Esophagus (tissue), 2 donors: ENCODE measurements around the gene PROK1. TPM values are rescaled to one million over a fixed set of nuclear protein-coding genes. Genes with fewer than 3 reads are reported as not detected.
"Not testable (repeated sequence)": the region's sequence is repeated elsewhere in the genome, so short reads cannot be mapped to it uniquely, and the experiment has no call there.

Source experiments
- H3K27ac ChIP-seq, 2 donors: one replicate each; pipeline ENCODE4 v1.5.1; 2013; ENCODE audit warnings: low read depth in 2 of 2, mild to moderate bottlenecking in 2 of 2, inconsistent platforms in 1 of 2, low read length in 1 of 2, moderate library complexity in 1 of 2
- H3K27me3 ChIP-seq, 2 donors: one replicate each; pipeline ENCODE4 v1.6.1; 2013; ENCODE audit warnings: low read length in 2 of 2, control low read depth in 1 of 2, mild to moderate bottlenecking in 1 of 2; ENCODE audit not compliant: insufficient read depth in 2 of 2, control insufficient read depth in 1 of 2
- H3K36me3 ChIP-seq, 2 donors: one replicate each; pipeline ENCODE4 v1.6.1; 2013; ENCODE audit warnings: low read length in 1 of 2; ENCODE audit not compliant: control insufficient read depth in 2 of 2, insufficient read depth in 2 of 2
- H3K4me1 ChIP-seq, 2 donors: one replicate each; pipeline ENCODE4 v1.6.1; 2013; ENCODE audit warnings: low read length in 1 of 2; ENCODE audit not compliant: control insufficient read depth in 2 of 2, insufficient read depth in 2 of 2
- H3K4me3 ChIP-seq, 2 donors: one replicate each; pipeline ENCODE4 v1.5.1; 2013; ENCODE audit warnings: low read length in 2 of 2, mild to moderate bottlenecking in 2 of 2, low read depth in 1 of 2, moderate library complexity in 1 of 2
- H3K9me3 ChIP-seq, 2 donors: one replicate each; pipeline ENCODE4 v1.6.1; 2013; ENCODE audit warnings: mild to moderate bottlenecking in 2 of 2, low read depth in 1 of 2, low read length in 1 of 2, moderate library complexity in 1 of 2; ENCODE audit not compliant: control insufficient read depth in 2 of 2, insufficient read depth in 1 of 2
- WGBS, 2 donors: extraction: QIAGEN DNeasy Blood & Tissue Kit; methylation state at CpG; one replicate each; pipeline ENCODE4 v1.1.7; 2013; 5-methylcytosine and 5-hydroxymethylcytosine counted together
- polyA plus RNA-seq, 2 donors: library from polyadenylated mRNA; stranded (reverse); fragments of 200-250 nt; gene quantifications; one replicate each; pipeline ENCODE4 v1.2.3, GENCODE V29; 2013
- donor health status: healthy with polysubstance abuse.
- donor health status: Bipolar disorder and iron deficiency.

PROK1 gene
- polyA plus RNA-seq, 2 donors: 0.10 to 0.53 TPM

- not testable (repeated sequence) for H3K27me3 ChIP-seq, H3K36me3 ChIP-seq, H3K9me3 ChIP-seq, H3K4me1 ChIP-seq, H3K4me3 ChIP-seq, H3K27ac ChIP-seq
- 82 to 85% methylated on average over 1 of the region's 1 CpG for WGBS, 2 donors
Observed at GRCh38 chr1:110413045-110413444, 37.9 kb upstream of the PROK1 start.

DNA sequence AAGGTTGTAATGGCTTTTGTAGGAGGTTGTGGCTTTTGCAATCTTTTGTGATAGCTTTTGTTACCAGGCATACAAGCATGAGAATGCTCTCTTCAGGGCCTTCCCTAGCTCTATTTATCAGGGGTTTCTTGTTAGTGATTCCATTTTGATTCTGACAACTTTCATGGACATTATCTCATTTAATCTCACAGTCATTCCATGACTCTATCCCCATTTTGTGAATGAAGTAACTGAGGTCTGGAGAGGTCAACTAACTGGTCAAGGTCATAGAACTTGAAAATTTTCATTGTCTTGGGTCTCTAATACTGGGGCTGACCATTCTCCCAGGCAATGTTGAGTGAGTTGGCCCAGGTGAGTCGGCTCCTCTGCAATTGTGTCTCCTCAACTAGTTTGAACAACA is 32.2 kb upstream of the PROK1 start:
- H3K4me1 ChIP-seq: no peaks in the 10 kb centered on the region
- no peak overlapping the region for H3K27ac ChIP-seq
- WGBS, 2 donors: 90 to 91% methylated on average over 1 of the region's 1 CpG
- no peak overlapping the region for H3K4me3 ChIP-seq
- no peaks in the 10 kb centered on the region for H3K36me3 ChIP-seq
- peaks cover 0 to 3% of the 10 kb centered on the region in 2 donors for H3K27me3 ChIP-seq
- no peaks in the 10 kb centered on the region for H3K9me3 ChIP-seq

DNA sequence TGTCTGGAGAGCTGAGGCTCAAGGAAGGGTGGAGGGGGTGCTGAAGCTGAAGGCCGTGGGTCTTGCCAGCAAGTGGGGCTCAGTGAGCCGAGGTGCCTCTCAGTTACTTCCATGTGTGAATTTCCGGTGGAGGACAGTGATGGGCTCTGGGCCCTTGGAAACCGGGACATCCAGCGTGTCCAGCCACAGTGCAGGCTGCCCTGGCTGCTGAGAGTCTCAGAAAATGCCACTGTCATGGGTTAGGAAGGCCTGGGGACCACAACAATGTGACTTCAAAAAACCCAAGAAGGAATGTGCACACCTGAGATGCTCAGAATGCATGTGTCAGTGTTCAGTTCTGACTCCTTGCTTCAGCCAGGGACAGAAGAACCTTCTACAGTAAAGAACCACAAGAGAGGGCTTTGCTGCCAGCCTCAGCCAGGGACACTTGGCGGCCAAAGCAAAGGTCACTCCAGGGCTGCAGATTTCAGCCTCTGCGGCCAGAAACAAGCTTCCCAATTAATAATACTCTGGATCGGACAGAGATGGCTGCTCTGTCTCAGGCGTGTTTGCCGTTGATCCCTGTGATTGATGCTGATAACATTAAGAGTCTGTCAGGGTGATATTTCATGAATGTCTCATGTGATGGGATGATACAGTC is 30.8 kb upstream of the PROK1 start:
- no peak overlapping the region for H3K4me3 ChIP-seq
- WGBS, 2 donors: 85 to 88% methylated on average over 10 of the region's 10 CpGs
- no peaks in the 10 kb centered on the region for H3K36me3 ChIP-seq
- H3K9me3 ChIP-seq: no peaks in the 10 kb centered on the region
- peaks cover 0 to 3% of the 10 kb centered on the region in 2 donors for H3K27me3 ChIP-seq
- H3K4me1 ChIP-seq: no peaks in the 10 kb centered on the region
- no peak overlapping the region for H3K27ac ChIP-seq

GRCh38 chr1:110420874-110421793 is 29.8 kb upstream of the PROK1 start:
- Histone ChIP-seq H3K9me3 (no peaks in the 10 kb centered on the region), H3K27me3 (peaks cover 0 to 3% of the 10 kb centered on the region in 2 donors), H3K36me3 (no peaks in the 10 kb centered on the region), H3K27ac (no peak overlapping the region), H3K4me1 (peaks cover 0 to 3% of the 10 kb centered on the region in 2 donors), H3K4me3 (no peak overlapping the region)
- WGBS, 2 donors: 57 to 58% methylated on average over 2 of the region's 2 CpGs

DNA sequence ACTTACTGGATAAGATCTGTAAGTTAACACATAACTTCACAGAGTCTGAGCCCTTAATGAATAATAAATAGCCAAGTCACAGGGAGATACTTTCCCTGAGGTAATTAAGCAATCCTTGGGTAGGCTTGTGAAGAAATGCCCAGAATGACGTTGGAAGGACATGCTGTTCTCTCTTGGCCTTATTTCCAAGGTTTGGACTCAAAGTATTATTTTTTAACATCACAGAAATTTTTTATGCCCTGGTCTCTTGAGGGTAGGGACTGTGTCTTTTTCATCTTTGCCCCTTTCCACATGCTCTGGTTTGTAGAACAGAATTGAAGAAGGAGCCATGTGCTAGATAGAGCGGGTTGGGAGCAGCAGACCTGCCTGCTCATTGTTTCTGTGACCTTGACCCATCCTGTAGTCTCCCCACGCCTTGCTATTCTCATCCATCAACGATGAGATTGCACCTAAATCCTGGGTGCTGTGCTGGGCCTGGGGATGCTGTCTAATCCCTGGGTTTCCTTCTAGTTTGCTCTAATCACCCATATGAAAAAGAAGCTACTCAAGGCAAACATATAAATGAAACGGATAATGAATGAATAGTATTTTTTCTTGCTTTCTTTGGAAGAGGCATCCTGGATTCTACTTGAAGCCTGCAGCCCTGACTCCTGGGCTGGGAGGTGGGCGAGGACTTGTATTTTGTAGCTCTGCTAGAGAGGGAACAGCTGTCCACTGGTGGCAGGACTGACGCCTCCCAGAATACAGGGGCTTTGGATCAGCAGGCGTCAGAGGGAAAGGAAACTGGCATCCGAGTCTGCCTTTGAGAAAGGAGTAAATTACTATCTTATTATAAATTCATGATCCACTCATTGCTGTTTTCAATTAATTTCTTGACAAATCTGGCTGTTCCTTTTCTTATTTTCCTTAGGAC is 26.0 kb upstream of the PROK1 start:
- H3K4me3 ChIP-seq: no peak overlapping the region
- no peaks in the 10 kb centered on the region for H3K36me3 ChIP-seq
- peaks cover 0 to 3% of the 10 kb centered on the region in 2 donors for H3K4me1 ChIP-seq
- H3K9me3 ChIP-seq: no peaks in the 10 kb centered on the region
- no peak overlapping the region for H3K27ac ChIP-seq
- H3K27me3 ChIP-seq: no peaks in the 10 kb centered on the region
- WGBS, 2 donors: 69 to 72% methylated on average over 9 of the region's 9 CpGs

- Histone ChIP-seq H3K4me1 (peaks cover 0 to 3% of the 10 kb centered on the region in 2 donors), H3K4me3 (no peak overlapping the region), H3K9me3 (no peaks in the 10 kb centered on the region), H3K27me3 (no peaks in the 10 kb centered on the region), H3K27ac (no peak overlapping the region), H3K36me3 (no peaks in the 10 kb centered on the region)
- 62 to 63% methylated on average over 9 of the region's 9 CpGs for WGBS, 2 donors
Observed at GRCh38 chr1:110425612-110426152, 25.3 kb upstream of the PROK1 start.

DNA sequence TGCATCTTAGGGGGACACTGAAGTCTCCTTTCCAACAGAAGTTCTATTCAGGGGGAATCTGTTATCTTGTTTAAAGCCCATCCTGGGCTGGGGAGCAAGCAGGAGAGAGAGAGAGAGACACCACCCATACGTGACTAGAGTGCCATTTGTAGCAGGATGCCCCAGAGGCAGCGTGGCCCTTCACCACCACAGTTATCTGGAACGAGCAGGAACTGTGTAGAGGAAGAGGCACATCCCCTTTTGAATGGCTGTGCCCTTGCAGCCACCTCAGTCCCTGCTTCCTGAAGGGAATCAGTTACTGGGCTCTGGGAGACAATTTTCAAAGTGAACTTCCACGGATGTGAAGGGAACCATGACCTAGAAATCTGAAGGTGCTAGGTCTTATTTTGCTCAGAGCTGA is 24.1 kb upstream of the PROK1 start:
- Histone ChIP-seq H3K4me3 (no peak overlapping the region), H3K27ac (no peak overlapping the region), H3K36me3 (no peaks in the 10 kb centered on the region), H3K4me1 (peaks cover 0 to 3% of the 10 kb centered on the region in 2 donors), H3K27me3 (no peaks in the 10 kb centered on the region), H3K9me3 (no peaks in the 10 kb centered on the region)
- WGBS, 2 donors: 51 to 57% methylated on average over 4 of the region's 4 CpGs

DNA sequence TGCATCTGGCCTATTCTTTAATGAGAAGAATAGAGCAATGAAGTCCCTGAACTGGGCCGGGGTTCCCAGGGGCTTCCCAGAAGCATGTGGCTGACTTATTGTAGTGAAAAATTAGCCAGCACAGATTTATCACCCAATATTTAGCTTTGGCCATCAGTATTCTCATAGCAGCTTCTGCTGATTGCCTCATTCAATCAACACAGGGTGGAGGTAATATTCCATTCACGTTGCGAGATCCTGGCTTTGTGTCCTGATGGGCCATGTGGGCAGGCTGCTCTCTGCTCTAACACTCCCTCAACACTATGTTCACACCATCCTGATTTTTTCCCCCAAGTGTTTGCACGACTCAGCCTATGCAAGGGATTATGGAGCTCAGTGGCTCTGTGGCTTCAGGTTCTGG is 22.0 kb upstream of the PROK1 start:
- Histone ChIP-seq H3K9me3 (no peaks in the 10 kb centered on the region), H3K36me3 (no peaks in the 10 kb centered on the region), H3K27ac (no peak overlapping the region), H3K4me1 (peaks cover 0 to 3% of the 10 kb centered on the region in 2 donors), H3K27me3 (no peaks in the 10 kb centered on the region), H3K4me3 (no peak overlapping the region)
- 65 to 67% methylated on average over 4 of the region's 4 CpGs for WGBS, 2 donors

GRCh38 chr1:110430366-110430765 is 20.6 kb upstream of the PROK1 start:
- Histone ChIP-seq H3K36me3 (no peaks in the 10 kb centered on the region), H3K9me3 (no peaks in the 10 kb centered on the region), H3K4me3 (no peak overlapping the region), H3K27ac (no peak overlapping the region), H3K27me3 (no peaks in the 10 kb centered on the region), H3K4me1 (peaks cover 0 to 3% of the 10 kb centered on the region in 2 donors)
- whole genome bisulfite sequencing, 2 donors: 68 to 77% methylated on average over 6 of the region's 6 CpGs
